HEK293 (cell line): ENCODE data around the gene CPD.

ENCODE experiments used
- CTCF ChIA-PET: fragments of 350-600 bp; formaldehyde crosslinking; extraction: SDS; loops from one replicate; lab custom pipeline; 2021; ENCODE audit warnings: antibody characterized with exemption; lab: Yijun Ruan, JAX
- POLR2A ChIA-PET: fragments of 300-600 bp; formaldehyde crosslinking; extraction: SDS; loops from one replicate; lab custom pipeline; 2020; ENCODE audit warnings: antibody characterized with exemption, inconsistent platforms; lab: Yijun Ruan, JAX
- H3K27ac ChIP-seq: fragments of 200-500 bp; sonication (Bioruptor generic); 2 replicates; pipeline ENCODE4 v1.5.1; 2014; ENCODE audit warnings: low read depth, low read length, control low read depth, inconsistent platforms; ENCODE audit errors: extremely low read depth
- H3K36me3 ChIP-seq, 2 experiments: fragments of 200-500 bp in 1 of 2; sonication (Bioruptor generic) in 1 of 2; 1 replicate in 1 of 2; 2 replicates in 1 of 2; pipeline ENCODE4 v1.5.1; 2014 to 2017; ENCODE audit warnings: inconsistent platforms in 2 of 2, low read length in 2 of 2; ENCODE audit not compliant: control insufficient read depth in 2 of 2, insufficient read depth in 1 of 2
- H3K4me1 ChIP-seq: fragments of 200-500 bp; sonication (Bioruptor generic); 2 replicates; pipeline ENCODE4 v1.5.1; 2014; ENCODE audit warnings: mild to moderate bottlenecking, low read length, inconsistent platforms; ENCODE audit not compliant: control insufficient read depth, insufficient read depth
- H3K4me3 ChIP-seq: 2 replicates; pipeline ENCODE4 v1.5.1; 2011; ENCODE audit warnings: low read depth, mild to moderate bottlenecking, control low read depth, low read length, moderate library complexity
- H3K9me3 ChIP-seq: fragments of 200-500 bp; sonication (Bioruptor generic); 2 replicates; pipeline ENCODE4 v1.5.1; 2014; ENCODE audit warnings: low read depth, low read length, inconsistent platforms; ENCODE audit not compliant: control insufficient read depth, insufficient read depth
- BCL6B ChIP-seq: fragments of 450-650 bp; formaldehyde crosslinking; IDR thresholded peaks from 2 replicates; pipeline ENCODE4 v1.5.1; 2017; ENCODE audit warnings: missing biosample characterization, missing genetic modification characterization
- HOXC10 ChIP-seq: sonication (generic); formaldehyde crosslinking; IDR thresholded peaks from 2 replicates; pipeline ENCODE4 v1.8.1; 2023; ENCODE audit warnings: mild to moderate bottlenecking, missing genetic modification reagents
- IKZF3 ChIP-seq: fragments of 450-650 bp; IDR thresholded peaks from 2 replicates; pipeline ENCODE4 v1.5.0; 2018; ENCODE audit warnings: missing biosample characterization, mild to moderate bottlenecking, missing genetic modification characterization, moderate library complexity
- KLF1 ChIP-seq: fragments of 450-650 bp; formaldehyde crosslinking; IDR thresholded peaks from 2 replicates; pipeline ENCODE4 v1.5.1; 2016; ENCODE audit warnings: missing biosample characterization, missing genetic modification characterization
- SCRT2 ChIP-seq: fragments of 450-650 bp; formaldehyde crosslinking; IDR thresholded peaks from 2 replicates; pipeline ENCODE4 v1.5.1; 2016; ENCODE audit warnings: missing biosample characterization, missing genetic modification characterization
- ZBTB11 ChIP-seq: fragments of 450-650 bp; formaldehyde crosslinking; conservative IDR thresholded peaks from 2 replicates; pipeline ENCODE4 v1.5.1; 2016; ENCODE audit warnings: low read depth, missing biosample characterization, missing genetic modification characterization
- ZBTB20 ChIP-seq: fragments of 450-650 bp; formaldehyde crosslinking; IDR thresholded peaks from 2 replicates; pipeline ENCODE4 v1.5.1; 2016; ENCODE audit warnings: missing biosample characterization, missing genetic modification characterization
- ZBTB6 ChIP-seq: fragments of 450-650 bp; formaldehyde crosslinking; IDR thresholded peaks from 2 replicates; pipeline ENCODE4 v1.5.1; 2017; ENCODE audit warnings: missing biosample characterization, missing genetic modification characterization
- ZIC2 ChIP-seq: fragments of 450-650 bp; formaldehyde crosslinking; IDR thresholded peaks from 2 replicates; pipeline ENCODE4 v1.5.1; 2016; ENCODE audit warnings: missing biosample characterization, missing genetic modification characterization
- ZNF10 ChIP-seq: fragments of 450-650 bp; formaldehyde crosslinking; IDR thresholded peaks from 2 replicates; pipeline ENCODE4 v1.5.1; 2017; ENCODE audit warnings: missing biosample characterization, missing genetic modification characterization
- ZNF146 ChIP-seq: fragments of 450-650 bp; formaldehyde crosslinking; IDR thresholded peaks from 2 replicates; pipeline ENCODE4 v1.5.1; 2016; ENCODE audit warnings: missing biosample characterization, missing genetic modification characterization
- ZNF16 ChIP-seq: fragments of 450-650 bp; formaldehyde crosslinking; IDR thresholded peaks from 2 replicates; pipeline ENCODE4 v1.5.1; 2016; ENCODE audit warnings: low read depth, missing biosample characterization, missing genetic modification characterization
- ZNF175 ChIP-seq: fragments of 450-650 bp; formaldehyde crosslinking; IDR thresholded peaks from 2 replicates; pipeline ENCODE4 v1.5.1; 2016; ENCODE audit warnings: missing biosample characterization, missing genetic modification characterization
- ZNF341 ChIP-seq: fragments of 450-650 bp; formaldehyde crosslinking; IDR thresholded peaks from 2 replicates; pipeline ENCODE4; 2016; ENCODE audit warnings: low read depth, missing biosample characterization, missing genetic modification characterization
- ZNF404 ChIP-seq: fragments of 450-650 bp; formaldehyde crosslinking; IDR thresholded peaks from 2 replicates; pipeline ENCODE4 v1.5.1; 2017; ENCODE audit warnings: missing biosample characterization, missing genetic modification characterization
- ZNF514 ChIP-seq: fragments of 450-650 bp; formaldehyde crosslinking; IDR thresholded peaks from 2 replicates; pipeline ENCODE4 v1.5.1; 2016; ENCODE audit warnings: missing biosample characterization, missing genetic modification characterization
- ZNF521 ChIP-seq: fragments of 450-650 bp; formaldehyde crosslinking; IDR thresholded peaks from 2 replicates; pipeline ENCODE4 v1.5.1; 2017; ENCODE audit warnings: missing biosample characterization, mild to moderate bottlenecking, missing genetic modification characterization
- ZNF548 ChIP-seq: fragments of 450-650 bp; formaldehyde crosslinking; IDR thresholded peaks from 2 replicates; pipeline ENCODE4 v1.5.1; 2016; ENCODE audit warnings: missing biosample characterization, missing genetic modification characterization
- ZNF596 ChIP-seq: fragments of 450-650 bp; IDR thresholded peaks from 2 replicates; pipeline ENCODE4 v1.5.0; 2018; ENCODE audit warnings: missing biosample characterization, mild to moderate bottlenecking, missing genetic modification characterization, moderate library complexity
- ZNF600 ChIP-seq: fragments of 450-650 bp; formaldehyde crosslinking; IDR thresholded peaks from 2 replicates; pipeline ENCODE4 v1.5.1; 2016; ENCODE audit warnings: missing biosample characterization, missing genetic modification characterization
- ZNF624 ChIP-seq: fragments of 450-650 bp; formaldehyde crosslinking; IDR thresholded peaks from 2 replicates; pipeline ENCODE4 v1.5.1; 2017; ENCODE audit warnings: missing biosample characterization, missing genetic modification characterization
- ZNF626 ChIP-seq: fragments of 450-650 bp; sonication (Bioruptor Pico); formaldehyde crosslinking; IDR thresholded peaks from 2 replicates; pipeline ENCODE4 v1.5.1; 2018; ENCODE audit warnings: missing biosample characterization, missing genetic modification characterization, inconsistent platforms
- ZNF670 ChIP-seq: fragments of 450-650 bp; formaldehyde crosslinking; IDR thresholded peaks from 2 replicates; pipeline ENCODE4 v1.5.1; 2016; ENCODE audit warnings: missing biosample characterization, missing genetic modification characterization, low read depth
- ZNF76 ChIP-seq: fragments of 450-650 bp; formaldehyde crosslinking; IDR thresholded peaks from 2 replicates; pipeline ENCODE4; 2016; ENCODE audit warnings: low read depth, missing biosample characterization, missing genetic modification characterization, borderline replicate concordance
- ZNF777 ChIP-seq: fragments of 450-650 bp; formaldehyde crosslinking; IDR thresholded peaks from 2 replicates; pipeline ENCODE4 v1.5.1; 2017; ENCODE audit warnings: missing biosample characterization, missing genetic modification characterization, borderline replicate concordance
- ZXDB ChIP-seq: fragments of 450-650 bp; formaldehyde crosslinking; IDR thresholded peaks from 2 replicates; pipeline ENCODE4 v1.5.1; 2016; ENCODE audit warnings: missing biosample characterization, missing genetic modification characterization

The CPD gene

GRCh38 chr17:30433514-30433913 lies 54.8 kb downstream of the CPD start:
- CTCF ChIA-PET: no interaction called here
- POLR2A ChIA-PET: no interaction called here
- Histone ChIP-seq H3K36me3 (peaks cover 49 to 65% of the 10 kb centered on the region in 2 experiments), H3K27ac (no peak overlapping the region), H3K4me1 (no peaks in the 10 kb centered on the region), H3K9me3 (no peaks in the 10 kb centered on the region; the same call in 1 of the 2 replicates)
- TF ChIP-seq IKZF3 (tag by site-specific recombination) (no peak), ZBTB20 (tag by site-specific recombination) (no peak), ZNF175 (tag by site-specific recombination) (no peak), ZNF600 (tag by site-specific recombination) (no peak), ZNF16 (no peak), ZNF548 (tag by site-specific recombination) (no peak), ZBTB11 (tag by site-specific recombination) (no peak), ZIC2 (tag by site-specific recombination) (no peak), ZNF404 (tag by site-specific recombination) (no peak), ZBTB6 (tag by site-specific recombination) (no peak), ZNF341 (tag by site-specific recombination) (no peak), ZNF514 (tag by site-specific recombination) (no peak), ZNF76 (tag by site-specific recombination) (no peak), ZNF626 (tag by site-specific recombination) (no peak), ZXDB (tag by site-specific recombination) (no peak), KLF1 (tag by site-specific recombination) (no peak), ZNF10 (tag by site-specific recombination) (no peak)
- TF ChIP-seq, all 188 proteins: peak for 0
- no peak overlapping the region for H3K4me3 ChIP-seq

- POLR2A ChIA-PET: no interaction called here
- Histone ChIP-seq H3K9me3 (no peaks in the 10 kb centered on the region; the same call in 1 of the 2 replicates), H3K36me3 (peaks cover 42 to 44% of the 10 kb centered on the region in 2 experiments)
- TF ChIP-seq ZNF404 (tag by site-specific recombination) (no peak), SCRT2 (no peak), ZNF521 (no peak), ZNF777 (tag by site-specific recombination) (no peak), ZNF596 (no peak), ZNF624 (tag by site-specific recombination) (no peak), ZNF10 (tag by site-specific recombination) (peak; percentile 79; the same call in 1 of the 2 replicates), ZNF146 (tag by site-specific recombination) (peak; percentile 83), BCL6B (tag by site-specific recombination) (no peak), ZNF175 (tag by site-specific recombination) (no peak), ZNF670 (no peak), HOXC10 (no peak)
- TF ChIP-seq, all 188 proteins: peak for 2
- Histone ChIP-seq H3K4me3 (no peak overlapping the region), H3K27ac (no peak overlapping the region), H3K4me1 (no peaks in the 10 kb centered on the region)
- CTCF ChIA-PET: no interaction called here
Observed at GRCh38 chr17:30436729-30437128, 58.0 kb downstream of the CPD start.
